NCI-H2081 (cell line): ENCODE data around the gene FOXD4L1.
"Not testable (repeated sequence)": the region's sequence is repeated elsewhere in the genome, so short reads cannot be mapped to it uniquely, and the experiment has no call there.

Experiments used
- DNase-seq, 2 experiments: peaks; one replicate each; lab custom pipeline; 2025; lab: John Stamatoyannopoulos, UW

The FOXD4L1 gene

DNA sequence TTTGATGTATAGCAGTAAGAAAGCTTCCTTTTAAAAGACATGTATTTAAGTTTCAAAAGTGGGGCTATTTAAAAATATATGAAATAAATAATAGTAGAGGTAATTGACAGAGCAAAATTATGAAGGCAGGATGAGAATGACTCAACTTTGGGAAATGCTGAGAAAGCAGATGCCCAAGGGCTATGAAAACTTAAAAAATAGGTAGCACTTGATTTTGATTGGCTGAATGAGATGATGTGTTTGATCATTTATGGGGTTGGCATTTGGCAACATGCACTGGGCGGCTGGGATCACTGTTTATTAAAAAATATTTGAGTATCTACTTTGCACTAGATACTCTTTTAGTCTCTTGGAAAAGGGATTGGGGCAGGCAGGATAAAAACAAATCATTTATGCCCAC lies 26.5 kb downstream of the FOXD4L1 start:
- DNase-seq: not testable (repeated sequence)

DNA sequence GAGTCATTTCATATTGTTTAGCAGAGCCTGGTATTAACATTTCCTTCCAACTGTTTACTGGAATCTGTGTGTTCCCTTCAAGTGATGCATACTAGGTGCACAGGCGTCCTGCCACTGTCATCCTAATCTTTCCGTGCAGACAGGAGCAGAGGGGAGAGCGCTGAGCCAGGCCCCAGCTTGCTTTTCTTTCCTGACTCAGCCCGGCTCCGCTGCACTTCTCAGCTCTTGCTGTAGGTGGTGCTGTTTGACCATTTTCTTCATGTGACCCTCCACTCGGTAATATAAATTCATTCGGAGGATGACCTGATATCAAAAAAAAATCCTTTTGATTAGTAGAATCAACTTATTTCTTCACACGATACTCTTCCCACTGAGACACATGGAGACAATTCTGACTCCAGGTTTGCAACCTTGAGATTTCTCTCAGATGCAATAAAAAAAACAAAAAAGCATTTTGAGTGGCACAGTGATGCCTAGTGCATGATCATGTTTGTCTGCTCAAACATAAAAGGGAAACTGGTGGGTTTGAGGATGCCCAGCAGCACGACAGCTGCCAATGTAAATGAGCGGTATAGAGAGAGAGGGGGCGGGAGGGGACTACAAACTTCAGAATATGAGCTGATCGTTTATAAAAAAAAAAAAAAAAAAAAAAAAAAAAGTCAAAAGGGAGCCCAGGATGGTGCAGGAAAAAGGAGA lies 29.0 kb downstream of the FOXD4L1 start:
- DNase-seq: not testable (repeated sequence)

DNA sequence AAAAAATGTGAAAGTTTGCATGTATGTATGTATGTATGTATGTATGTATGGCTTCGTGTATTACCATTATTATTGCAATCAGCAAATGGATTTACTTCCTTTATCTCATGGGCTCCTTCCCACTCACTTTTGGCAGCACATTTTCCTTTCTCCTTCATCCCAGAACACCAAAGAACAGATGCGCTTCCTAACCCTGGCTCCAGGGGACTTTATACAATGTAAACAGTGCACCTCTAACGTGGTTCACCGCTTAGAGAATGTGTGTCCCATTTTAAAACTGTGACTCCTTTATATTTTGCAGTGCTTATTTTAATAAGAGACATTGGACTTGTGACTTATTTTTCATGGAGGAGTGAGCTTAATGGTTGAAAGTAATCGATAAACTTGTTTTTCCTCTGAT lies 29.7 kb downstream of the FOXD4L1 start:
- not testable (repeated sequence) for DNase-seq

DNA sequence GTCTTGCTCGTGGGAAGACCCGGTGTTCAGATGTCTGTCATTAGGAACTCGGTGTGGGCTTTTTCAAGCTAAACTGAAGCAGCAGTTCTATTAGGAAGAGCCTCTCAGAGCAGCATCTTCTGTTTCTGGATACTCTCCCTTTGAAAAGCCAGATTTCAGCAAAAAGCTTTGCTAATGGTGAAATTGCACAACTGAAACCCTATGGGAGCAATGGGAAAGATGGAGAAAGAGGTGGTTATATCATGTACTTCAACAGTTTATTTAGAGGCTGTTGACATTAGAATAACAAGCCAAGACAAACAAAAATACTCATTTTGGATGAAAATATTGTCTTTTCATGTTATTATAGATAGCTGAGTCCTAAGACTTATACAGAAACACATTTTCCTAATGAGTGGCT lies 30.4 kb downstream of the FOXD4L1 start:
- DNase-seq: not testable (repeated sequence)

DNA sequence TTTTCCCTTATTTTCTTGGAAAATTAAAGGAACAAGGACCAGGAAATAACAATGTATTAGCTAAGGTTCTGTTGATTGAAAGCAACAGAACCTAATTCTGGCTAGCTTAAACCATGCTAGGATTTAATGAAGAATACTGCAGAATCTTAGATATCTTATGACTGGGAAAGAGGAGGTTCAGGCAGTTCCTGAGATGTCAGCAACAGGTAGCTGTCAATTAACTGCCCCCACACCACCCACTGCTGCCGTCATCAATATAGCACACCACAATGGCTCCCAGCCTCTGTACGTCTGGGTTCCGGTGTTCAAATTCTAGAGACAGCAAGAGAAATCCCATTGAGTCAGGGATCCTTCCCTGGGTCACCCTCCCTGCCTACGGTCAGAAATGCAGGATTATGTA lies 34.5 kb downstream of the FOXD4L1 start:
- DNase-seq: not testable (repeated sequence)

DNA sequence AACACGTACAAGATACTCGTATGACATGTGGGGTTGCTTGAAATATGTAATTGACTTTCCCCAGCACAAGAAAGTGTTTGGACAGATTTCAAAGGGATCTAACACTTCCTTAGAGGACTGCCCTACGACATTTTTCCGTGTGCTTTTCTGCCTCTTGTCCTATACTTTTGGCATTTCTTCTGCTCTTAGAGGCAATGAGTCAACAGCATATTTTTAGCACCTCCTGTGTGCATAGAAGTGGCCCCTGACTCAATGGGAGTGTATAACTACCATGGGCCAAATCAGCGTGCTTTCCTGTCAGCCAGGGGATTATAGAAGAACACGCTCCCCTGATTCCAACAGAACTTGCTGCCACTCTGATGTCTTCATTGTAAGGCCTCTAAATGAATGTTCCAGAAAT lies 38.1 kb downstream of the FOXD4L1 start:
- DNase-seq: not testable (repeated sequence)

DNA sequence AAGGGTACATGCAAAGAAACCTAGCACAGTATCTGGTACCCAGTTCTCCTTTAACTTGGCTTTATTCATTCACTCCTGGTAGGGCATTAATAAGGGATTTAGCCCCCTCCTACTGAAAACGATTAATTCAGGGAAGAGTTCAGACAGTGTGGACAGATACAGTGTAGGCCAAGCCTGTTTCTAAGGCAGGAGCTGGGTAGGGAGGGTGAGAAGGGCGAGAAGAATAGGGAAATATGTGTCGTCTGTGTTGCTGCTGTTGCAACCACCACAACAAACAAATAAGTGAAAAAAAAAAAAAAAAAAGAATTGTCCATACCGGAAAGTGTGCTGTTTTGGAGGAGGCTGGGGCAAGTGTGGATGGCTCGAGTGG lies 42.4 kb downstream of the FOXD4L1 start:
- DNase-seq: not testable (repeated sequence)

DNA sequence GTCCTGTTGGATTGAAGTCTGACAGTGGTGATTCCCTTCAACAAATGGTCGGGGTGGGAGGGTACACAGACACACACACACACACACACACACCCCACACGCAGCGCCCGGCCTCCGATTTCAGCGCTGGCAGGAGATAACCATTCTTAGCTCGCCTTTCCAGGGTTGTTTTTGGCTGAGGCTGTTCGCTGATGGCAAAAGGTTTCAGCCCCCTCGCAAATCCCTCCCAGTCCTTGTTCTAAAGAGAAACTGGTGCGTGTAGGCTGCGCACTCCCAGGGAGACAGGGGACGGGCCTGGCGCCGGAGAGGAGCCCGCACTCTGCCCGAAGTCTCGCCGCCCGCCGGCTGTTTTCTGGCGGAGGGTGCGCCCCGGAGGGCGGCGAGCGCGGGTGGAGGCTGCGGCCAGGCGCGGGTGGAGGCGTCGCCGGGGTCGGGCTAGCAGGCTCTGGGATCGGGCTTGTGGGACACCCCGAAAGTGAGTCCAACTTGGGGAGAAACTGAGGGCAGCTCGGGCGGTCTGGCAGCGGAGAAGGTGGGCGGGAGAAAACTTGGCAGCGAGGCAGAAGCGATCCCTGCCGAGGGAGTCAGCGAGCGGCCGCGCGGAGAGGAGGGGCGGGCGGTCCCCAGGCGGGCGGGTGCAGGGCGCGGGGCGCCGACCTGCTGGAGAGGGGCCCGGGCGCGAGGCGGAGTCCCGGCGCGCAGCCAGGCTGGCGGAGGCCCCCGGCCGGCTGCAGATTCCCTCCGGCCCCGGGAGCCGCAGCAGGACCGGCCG lies 42.9 kb downstream of the FOXD4L1 start:
- not testable (repeated sequence) for DNase-seq

DNA sequence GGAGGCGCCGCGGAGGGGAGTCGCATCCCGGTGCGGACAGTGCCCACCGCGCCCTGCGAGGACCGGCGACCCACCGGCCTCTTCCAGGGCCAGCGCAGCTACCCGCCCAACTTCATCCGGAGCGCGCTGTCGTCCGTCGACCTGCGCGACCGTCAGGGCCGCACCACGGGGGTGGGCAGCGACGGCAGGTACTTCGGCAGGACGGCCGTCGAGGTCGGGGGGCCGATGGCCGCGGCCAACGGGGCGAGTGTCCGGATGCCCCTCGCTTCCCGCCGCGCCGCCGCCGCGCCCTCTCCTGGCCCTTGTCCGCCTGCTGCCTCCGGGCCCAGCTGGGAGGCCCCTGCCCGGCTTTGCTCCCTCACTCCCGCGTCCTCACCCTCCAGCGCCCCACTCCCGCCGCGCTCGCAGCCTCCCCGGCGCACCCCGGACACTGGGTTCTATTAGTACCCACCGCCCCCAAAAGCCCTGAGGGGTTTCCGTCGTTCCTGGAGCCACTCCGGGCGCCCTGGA lies 43.6 kb downstream of the FOXD4L1 start:
- DNase-seq: not testable (repeated sequence)

DNA sequence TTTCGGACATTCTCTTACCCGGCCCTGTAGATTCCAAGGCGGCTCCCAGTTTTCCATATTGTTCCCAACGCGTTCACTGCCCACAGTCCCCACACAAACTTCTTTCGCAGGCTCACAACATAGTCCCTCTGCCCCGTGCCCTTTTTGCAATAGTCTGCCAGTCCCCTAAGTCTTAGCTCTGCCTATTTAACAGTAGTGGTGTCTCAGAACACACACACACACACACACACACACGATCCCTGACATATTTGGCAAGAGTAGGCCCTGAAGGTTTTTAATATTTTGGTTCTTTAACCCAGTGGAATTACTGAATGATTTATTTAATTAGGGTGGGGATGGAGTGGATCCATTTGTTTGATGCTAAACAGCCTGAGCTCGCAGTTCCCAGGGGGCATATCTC lies 44.1 kb downstream of the FOXD4L1 start:
- DNase-seq: not testable (repeated sequence)
